Effector memory CD8-positive, alpha-beta T cell (primary cell): ENCODE data around the gene ARHGAP22.

ENCODE experiments used
- ATAC-seq: fragments of 150-1000 bp; cut with Tn5 transposase; replicated peaks from 2 replicates; pipeline ENCODE4 v1.10.0; 2021; ENCODE audit warnings: mild to moderate bottlenecking, moderate library complexity
- DNase-seq, 3 experiments: peaks; one replicate each; pipeline ENCODE4 v3.0.0; 2021
- H3K27ac Mint-ChIP-seq, 2 donors: one replicate each; pipeline ENCODE4 v1.8.0; 2022; ENCODE audit warnings: mild to moderate bottlenecking in 2 of 2, mixed read lengths in 2 of 2, moderate library complexity in 2 of 2
- H3K27me3 Mint-ChIP-seq, 2 donors: one replicate each; pipeline ENCODE4 v1.8.0; 2022; ENCODE audit warnings: mixed read lengths in 2 of 2
- H3K36me3 Mint-ChIP-seq: one replicate; pipeline ENCODE4 v1.8.0; 2022; ENCODE audit warnings: mild to moderate bottlenecking, moderate library complexity, mixed read lengths; ENCODE audit not compliant: insufficient read depth
- H3K4me1 Mint-ChIP-seq, 2 donors: one replicate each; pipeline ENCODE4 v1.8.0; 2022; ENCODE audit warnings: low read depth in 2 of 2, mixed read lengths in 2 of 2
- H3K4me3 Mint-ChIP-seq, 2 donors: one replicate each; pipeline ENCODE4 v1.8.0; 2022; ENCODE audit warnings: mild to moderate bottlenecking in 2 of 2, mixed read lengths in 2 of 2, moderate library complexity in 2 of 2
- H3K9me3 Mint-ChIP-seq, 2 donors: one replicate each; pipeline ENCODE4 v1.8.0; 2022; ENCODE audit warnings: mixed read lengths in 2 of 2

Gene ARHGAP22

GRCh38 chr10:48639632-48640031 is 34.8 kb upstream of the ARHGAP22 start:
- peaks cover 6 to 10% of the 10 kb centered on the region in 2 donors for H3K9me3 Mint-ChIP-seq
- H3K27ac Mint-ChIP-seq: no peak overlapping the region
- H3K27me3 Mint-ChIP-seq: peaks cover 27 to 40% of the 10 kb centered on the region in 2 donors
- ATAC-seq: no peak
- H3K4me3 Mint-ChIP-seq: no peak overlapping the region
- no peaks in the 10 kb centered on the region for H3K36me3 Mint-ChIP-seq
- DNase-seq: no peak
- peaks cover 0 to 1% of the 10 kb centered on the region in 2 donors for H3K4me1 Mint-ChIP-seq

- H3K9me3 Mint-ChIP-seq: peaks cover 6 to 10% of the 10 kb centered on the region in 2 donors
- H3K4me1 Mint-ChIP-seq: peaks cover 0 to 8% of the 10 kb centered on the region in 2 donors
- no peak for ATAC-seq
- no peak overlapping the region for H3K4me3 Mint-ChIP-seq
- no peak overlapping the region for H3K27ac Mint-ChIP-seq
- no peak for DNase-seq
- H3K36me3 Mint-ChIP-seq: no peaks in the 10 kb centered on the region
- peaks cover 27 to 40% of the 10 kb centered on the region in 2 donors for H3K27me3 Mint-ChIP-seq
Measured at GRCh38 chr10:48638739-48639527, 34.1 kb upstream of the ARHGAP22 start.

- Mint-ChIP-seq H3K27me3 (peaks cover 27 to 40% of the 10 kb centered on the region in 2 donors), H3K4me3 (no peak overlapping the region), H3K9me3 (peaks cover 6 to 10% of the 10 kb centered on the region in 2 donors), H3K27ac (no peak overlapping the region), H3K4me1 (peaks cover 0 to 11% of the 10 kb centered on the region in 2 donors), H3K36me3 (no peaks in the 10 kb centered on the region)
- DNase-seq (no peak), ATAC-seq (no peak)
Measured at GRCh38 chr10:48638158-48638557, 33.3 kb upstream of the ARHGAP22 start.

GRCh38 chr10:48636901-48637300 is 32.0 kb upstream of the ARHGAP22 start:
- DNase-seq (no peak), ATAC-seq (no peak)
- no peak overlapping the region for H3K27ac Mint-ChIP-seq
- H3K4me1 Mint-ChIP-seq: peaks cover 0 to 11% of the 10 kb centered on the region in 2 donors
- peaks cover 6 to 9% of the 10 kb centered on the region in 2 donors for H3K9me3 Mint-ChIP-seq
- H3K4me3 Mint-ChIP-seq: no peak overlapping the region
- no peaks in the 10 kb centered on the region for H3K36me3 Mint-ChIP-seq
- H3K27me3 Mint-ChIP-seq: peaks cover 27 to 46% of the 10 kb centered on the region in 2 donors

- peaks cover 0 to 11% of the 10 kb centered on the region in 2 donors for H3K4me1 Mint-ChIP-seq
- peaks cover 27 to 46% of the 10 kb centered on the region in 2 donors for H3K27me3 Mint-ChIP-seq
- H3K9me3 Mint-ChIP-seq: peaks cover 6 to 8% of the 10 kb centered on the region in 2 donors
- DNase-seq (no peak), ATAC-seq (no peak)
- no peaks in the 10 kb centered on the region for H3K36me3 Mint-ChIP-seq
- no peak overlapping the region for H3K4me3 Mint-ChIP-seq
- no peak overlapping the region for H3K27ac Mint-ChIP-seq
Measured at GRCh38 chr10:48636231-48636630, 31.4 kb upstream of the ARHGAP22 start.

GRCh38 chr10:48634984-48635557 is 30.2 kb upstream of the ARHGAP22 start:
- no peak for ATAC-seq
- Mint-ChIP-seq H3K9me3 (peaks cover 6% of the 10 kb centered on the region in 2 donors), H3K4me1 (peaks cover 0 to 11% of the 10 kb centered on the region in 2 donors), H3K36me3 (no peaks in the 10 kb centered on the region), H3K4me3 (no peak overlapping the region), H3K27ac (peak overlapping the region in 1 of 2 donors; percentile 84), H3K27me3 (peaks cover 27 to 46% of the 10 kb centered on the region in 2 donors)
- DNase-seq: no peak

GRCh38 chr10:48634198-48634983 is 29.5 kb upstream of the ARHGAP22 start:
- no peak for DNase-seq
- ATAC-seq: peak; percentile 95
- H3K4me1 Mint-ChIP-seq: peaks cover 0 to 11% of the 10 kb centered on the region in 2 donors

GRCh38 chr10:48633381-48634197 is 28.7 kb upstream of the ARHGAP22 start:
- H3K27ac Mint-ChIP-seq: no peak overlapping the region
- H3K4me1 Mint-ChIP-seq: peaks cover 0 to 11% of the 10 kb centered on the region in 2 donors
- no peak for DNase-seq
- ATAC-seq: no peak
- H3K4me3 Mint-ChIP-seq: peak overlapping the region in 1 of 2 donors; percentile 63
- peaks cover 19 to 31% of the 10 kb centered on the region in 2 donors for H3K27me3 Mint-ChIP-seq
- H3K36me3 Mint-ChIP-seq: no peaks in the 10 kb centered on the region
- peaks cover 6% of the 10 kb centered on the region in 2 donors for H3K9me3 Mint-ChIP-seq

More at GRCh38 chr10:48634198-48634983, 29.5 kb upstream of the ARHGAP22 start:
- Mint-ChIP-seq H3K9me3 (peaks cover 6% of the 10 kb centered on the region in 2 donors), H3K36me3 (no peaks in the 10 kb centered on the region), H3K4me3 (peak overlapping the region in 1 of 2 donors; percentile 63), H3K27me3 (peaks cover 26 to 39% of the 10 kb centered on the region in 2 donors), H3K27ac (peak overlapping the region in 1 of 2 donors; percentile 84)

GRCh38 chr10:48632166-48632565 is 27.3 kb upstream of the ARHGAP22 start:
- Mint-ChIP-seq H3K36me3 (no peaks in the 10 kb centered on the region), H3K4me3 (no peak overlapping the region), H3K27ac (no peak overlapping the region), H3K27me3 (peaks cover 13 to 17% of the 10 kb centered on the region in 2 donors), H3K4me1 (peaks cover 0 to 11% of the 10 kb centered on the region in 2 donors), H3K9me3 (peaks cover 2 to 6% of the 10 kb centered on the region in 2 donors)
- DNase-seq (no peak), ATAC-seq (no peak)

GRCh38 chr10:48627984-48628609 is 23.2 kb upstream of the ARHGAP22 start:
- no peak for DNase-seq
- Mint-ChIP-seq H3K27me3 (peaks cover 16 to 29% of the 10 kb centered on the region in 2 donors), H3K4me3 (no peak overlapping the region), H3K27ac (no peak overlapping the region), H3K36me3 (no peaks in the 10 kb centered on the region), H3K9me3 (no peaks in the 10 kb centered on the region), H3K4me1 (no peaks in the 10 kb centered on the region)
- ATAC-seq: no peak

GRCh38 chr10:48626986-48627731 is 22.3 kb upstream of the ARHGAP22 start:
- no peak for ATAC-seq
- Mint-ChIP-seq H3K9me3 (no peaks in the 10 kb centered on the region), H3K27me3 (peaks cover 11 to 29% of the 10 kb centered on the region in 2 donors), H3K4me3 (no peak overlapping the region), H3K4me1 (no peaks in the 10 kb centered on the region), H3K36me3 (no peaks in the 10 kb centered on the region), H3K27ac (no peak overlapping the region)
- no peak for DNase-seq

- H3K4me1 Mint-ChIP-seq: no peaks in the 10 kb centered on the region
- ATAC-seq (no peak), DNase-seq (no peak)
- no peaks in the 10 kb centered on the region for H3K9me3 Mint-ChIP-seq
- no peak overlapping the region for H3K4me3 Mint-ChIP-seq
- H3K27me3 Mint-ChIP-seq: peaks cover 9 to 29% of the 10 kb centered on the region in 2 donors
- no peak overlapping the region for H3K27ac Mint-ChIP-seq
- no peaks in the 10 kb centered on the region for H3K36me3 Mint-ChIP-seq
Measured at GRCh38 chr10:48626447-48626846, 21.6 kb upstream of the ARHGAP22 start.
